ENCODE results near the gene PPP1R16B. TPM values are rescaled to one million over a fixed set of nuclear protein-coding genes. Genes with fewer than 3 reads are reported as not detected.
"Not testable (repeated sequence)": the region's sequence is repeated elsewhere in the genome, so short reads cannot be mapped to it uniquely, and the experiment has no call there.

The PPP1R16B gene
- polyA plus RNA-seq, 4 donors = 0.89 to 11.9 (median 3.7) TPM

DNA sequence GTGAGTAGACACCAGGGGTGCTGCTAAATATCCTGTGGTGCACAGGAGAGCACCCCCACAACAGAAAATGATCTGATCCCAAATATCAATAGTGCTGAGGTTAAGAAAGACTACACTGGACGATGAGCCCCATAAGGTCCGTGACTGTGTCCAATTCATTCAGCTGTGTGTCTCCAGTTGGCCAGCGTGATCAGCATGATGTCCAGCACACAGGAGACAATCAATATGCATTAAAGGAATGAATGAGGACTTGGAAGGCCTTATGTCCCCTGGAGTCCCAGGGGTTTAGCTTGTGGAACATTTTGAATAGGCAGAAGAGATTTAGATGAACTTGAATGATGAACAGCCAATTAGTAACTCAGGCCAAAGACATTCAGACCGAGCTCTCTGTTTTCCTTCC lies 6.3 kb downstream of the PPP1R16B start:
- Histone ChIP-seq H3K27ac (ENCODE audit: low read depth in 1 of 3, low read length in 2 of 3) (no peak overlapping the region), H3K9me3 (ENCODE audit: control insufficient read depth in 2 of 2, insufficient read depth in 1 of 2, low read depth in 1 of 2, low read length in 1 of 2) (no peaks in the 10 kb centered on the region), H3K4me1 (ENCODE audit: control insufficient read depth in 3 of 3, insufficient read depth in 2 of 3, low read depth in 1 of 3, low read length in 2 of 3) (no peaks in the 10 kb centered on the region), H3K27me3 (ENCODE audit: control insufficient read depth in 3 of 3, insufficient read depth in 3 of 3, low read length in 3 of 3) (peaks cover 1 to 27% (median 7%) of the 10 kb centered on the region in 3 donors), H3K4me3 (ENCODE audit: low read depth in 1 of 3, low read length in 3 of 3) (no peak overlapping the region), H3K36me3 (ENCODE audit: control insufficient read depth in 3 of 3, insufficient read depth in 2 of 3, low read depth in 1 of 3, low read length in 3 of 3) (no peaks in the 10 kb centered on the region)
- 76 to 80% (median 80%) methylated on average over 4 of the region's 4 CpGs for WGBS, 3 donors
- no peak for FAIRE-seq
- DNase-seq = no peak

DNA sequence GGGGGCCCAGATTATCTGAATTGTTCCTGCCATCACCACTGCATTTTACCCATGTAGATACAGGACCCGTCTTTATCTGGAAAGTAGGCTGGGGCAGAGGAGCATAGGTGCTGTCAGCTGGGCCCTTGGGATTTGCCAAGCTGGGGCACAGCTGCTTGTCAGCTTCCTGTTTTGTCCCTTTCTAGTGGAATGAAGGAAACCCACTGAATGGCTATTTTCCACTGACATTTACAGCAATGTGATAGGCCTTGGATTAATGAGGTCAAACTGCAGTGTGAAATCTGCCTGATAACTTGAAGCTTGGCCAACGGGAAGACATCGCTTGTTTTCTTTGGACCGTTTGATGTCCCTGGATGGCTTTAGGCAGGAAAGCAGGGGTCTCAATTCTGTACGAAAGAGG lies 6.7 kb downstream of the PPP1R16B start:
- FAIRE-seq = no peak
- H3K27ac ChIP-seq (ENCODE audit: low read depth in 1 of 3, low read length in 2 of 3) = no peak overlapping the region
- WGBS, 3 donors = 48 to 58% (median 57%) methylated on average over 5 of the region's 5 CpGs

DNA sequence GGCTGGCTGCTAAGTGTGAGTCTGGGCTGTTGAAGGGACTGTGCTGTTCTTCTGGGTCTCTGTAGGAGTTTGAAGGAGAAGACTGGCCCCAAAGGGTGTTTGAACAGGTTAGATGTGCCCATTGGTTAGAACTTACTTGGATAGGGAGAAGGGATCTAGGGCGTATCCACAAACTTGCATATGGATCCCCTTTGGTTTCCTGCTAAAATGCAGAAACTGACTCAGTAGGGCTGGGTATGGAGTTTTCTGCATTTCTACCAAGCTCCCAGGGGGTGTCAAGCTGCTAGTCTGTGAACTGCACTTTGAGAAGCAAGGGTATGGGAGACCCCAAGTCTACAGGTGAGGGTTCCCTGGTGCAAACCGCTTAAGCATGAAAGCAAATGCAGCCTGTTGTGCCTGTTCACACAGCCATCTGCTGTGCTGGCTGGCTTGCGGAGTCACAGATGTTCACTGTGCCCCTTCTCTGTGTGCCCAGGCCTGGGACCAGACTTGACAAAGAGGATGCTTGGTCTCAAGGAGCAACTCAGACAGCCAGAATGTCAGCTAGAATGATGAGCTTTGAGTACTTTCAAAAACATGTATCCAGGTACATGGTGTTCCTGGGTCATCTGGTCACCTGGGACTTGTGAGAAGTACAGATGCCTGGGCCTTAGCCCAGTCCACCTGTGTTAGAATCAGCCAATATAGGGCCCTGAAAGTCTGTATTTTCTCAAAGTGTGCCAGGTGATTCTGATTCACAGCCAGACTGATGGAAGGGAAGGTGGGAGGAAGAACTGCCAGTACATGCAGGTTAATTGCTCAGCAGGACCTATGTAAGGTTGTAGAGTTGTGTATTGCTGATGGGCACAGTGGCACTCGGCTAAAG lies 7.4 kb downstream of the PPP1R16B start:
- no peaks in the 10 kb centered on the region for H3K36me3 ChIP-seq (ENCODE audit: control insufficient read depth in 3 of 3, insufficient read depth in 2 of 3, low read depth in 1 of 3, low read length in 3 of 3)
- H3K27me3 ChIP-seq (ENCODE audit: control insufficient read depth in 3 of 3, insufficient read depth in 3 of 3, low read length in 3 of 3) = peaks cover 0 to 15% (median 0%) of the 10 kb centered on the region in 3 donors
- DNase-seq = no peak
- no peaks in the 10 kb centered on the region for H3K4me1 ChIP-seq (ENCODE audit: control insufficient read depth in 3 of 3, insufficient read depth in 2 of 3, low read depth in 1 of 3, low read length in 2 of 3)
- H3K4me3 ChIP-seq (ENCODE audit: low read depth in 1 of 3, low read length in 3 of 3) = no peak overlapping the region
- H3K9me3 ChIP-seq (ENCODE audit: control insufficient read depth in 2 of 2, insufficient read depth in 1 of 2, low read depth in 1 of 2, low read length in 1 of 2) = no peaks in the 10 kb centered on the region
- no peak overlapping the region for H3K27ac ChIP-seq (ENCODE audit: low read depth in 1 of 3, low read length in 2 of 3)
- 79 to 84% (median 82%) methylated on average over 4 of the region's 4 CpGs for WGBS, 3 donors
- FAIRE-seq = no peak

More for the DNA sequence above, 6.7 kb downstream of the PPP1R16B start:
- Histone ChIP-seq H3K36me3 (ENCODE audit: control insufficient read depth in 3 of 3, insufficient read depth in 2 of 3, low read depth in 1 of 3, low read length in 3 of 3) (no peaks in the 10 kb centered on the region), H3K9me3 (ENCODE audit: control insufficient read depth in 2 of 2, insufficient read depth in 1 of 2, low read depth in 1 of 2, low read length in 1 of 2) (no peaks in the 10 kb centered on the region), H3K27me3 (ENCODE audit: control insufficient read depth in 3 of 3, insufficient read depth in 3 of 3, low read length in 3 of 3) (peaks cover 0 to 23% (median 4%) of the 10 kb centered on the region in 3 donors), H3K4me1 (ENCODE audit: control insufficient read depth in 3 of 3, insufficient read depth in 2 of 3, low read depth in 1 of 3, low read length in 2 of 3) (no peaks in the 10 kb centered on the region), H3K4me3 (ENCODE audit: low read depth in 1 of 3, low read length in 3 of 3) (no peak overlapping the region)
- no peak for DNase-seq

DNA sequence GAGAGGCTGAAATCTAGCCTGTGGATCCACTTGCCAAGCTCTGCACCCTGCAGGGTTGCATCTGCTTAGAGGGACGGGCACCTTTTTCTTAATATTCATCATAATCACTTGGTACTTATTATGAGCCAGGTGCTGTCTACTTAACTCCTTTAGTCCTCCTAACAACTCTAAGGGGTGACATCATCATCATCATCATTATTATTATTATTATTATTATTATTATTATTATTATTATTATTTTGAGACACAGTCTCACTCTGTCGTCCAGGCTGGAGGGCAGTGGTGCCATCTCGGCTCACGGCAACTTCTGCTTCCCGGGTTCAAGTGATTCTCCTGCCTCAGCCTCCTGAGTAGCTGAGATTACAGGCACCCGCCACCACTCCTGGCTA lies 8.1 kb downstream of the PPP1R16B start:
- H3K4me1 ChIP-seq (ENCODE audit: control insufficient read depth in 3 of 3, insufficient read depth in 2 of 3, low read depth in 1 of 3, low read length in 2 of 3); H3K36me3 ChIP-seq (ENCODE audit: control insufficient read depth in 3 of 3, insufficient read depth in 2 of 3, low read depth in 1 of 3, low read length in 3 of 3); FAIRE-seq; H3K27ac ChIP-seq (ENCODE audit: low read depth in 1 of 3, low read length in 2 of 3); H3K4me3 ChIP-seq (ENCODE audit: low read depth in 1 of 3, low read length in 3 of 3); H3K9me3 ChIP-seq (ENCODE audit: control insufficient read depth in 2 of 2, insufficient read depth in 1 of 2, low read depth in 1 of 2, low read length in 1 of 2); DNase-seq: not testable (repeated sequence)
- peaks cover 0 to 10% (median 0%) of the 10 kb centered on the region in 3 donors for H3K27me3 ChIP-seq (ENCODE audit: control insufficient read depth in 3 of 3, insufficient read depth in 3 of 3, low read length in 3 of 3)
- WGBS, 3 donors = 86 to 93% (median 92%) methylated on average over 6 of the region's 6 CpGs

DNA sequence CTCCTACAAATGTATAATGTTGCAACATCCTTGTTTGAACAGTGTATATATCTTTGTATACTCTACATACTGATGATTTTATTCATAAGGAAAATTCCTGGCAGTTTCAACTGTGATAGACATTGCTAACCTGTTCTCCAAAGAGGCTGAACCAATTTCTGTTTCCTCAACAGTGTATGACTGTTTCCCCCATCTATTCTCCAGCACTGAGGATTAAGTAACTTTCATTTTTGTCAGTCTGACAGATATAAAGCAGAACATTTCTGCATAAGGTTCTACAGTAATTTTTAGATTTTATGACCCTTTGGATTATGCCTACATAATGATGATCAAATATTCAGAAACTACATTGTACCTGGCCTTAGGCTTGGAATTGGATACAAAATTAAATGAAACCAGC lies 9.9 kb downstream of the PPP1R16B start:
- no peak for FAIRE-seq

DNA sequence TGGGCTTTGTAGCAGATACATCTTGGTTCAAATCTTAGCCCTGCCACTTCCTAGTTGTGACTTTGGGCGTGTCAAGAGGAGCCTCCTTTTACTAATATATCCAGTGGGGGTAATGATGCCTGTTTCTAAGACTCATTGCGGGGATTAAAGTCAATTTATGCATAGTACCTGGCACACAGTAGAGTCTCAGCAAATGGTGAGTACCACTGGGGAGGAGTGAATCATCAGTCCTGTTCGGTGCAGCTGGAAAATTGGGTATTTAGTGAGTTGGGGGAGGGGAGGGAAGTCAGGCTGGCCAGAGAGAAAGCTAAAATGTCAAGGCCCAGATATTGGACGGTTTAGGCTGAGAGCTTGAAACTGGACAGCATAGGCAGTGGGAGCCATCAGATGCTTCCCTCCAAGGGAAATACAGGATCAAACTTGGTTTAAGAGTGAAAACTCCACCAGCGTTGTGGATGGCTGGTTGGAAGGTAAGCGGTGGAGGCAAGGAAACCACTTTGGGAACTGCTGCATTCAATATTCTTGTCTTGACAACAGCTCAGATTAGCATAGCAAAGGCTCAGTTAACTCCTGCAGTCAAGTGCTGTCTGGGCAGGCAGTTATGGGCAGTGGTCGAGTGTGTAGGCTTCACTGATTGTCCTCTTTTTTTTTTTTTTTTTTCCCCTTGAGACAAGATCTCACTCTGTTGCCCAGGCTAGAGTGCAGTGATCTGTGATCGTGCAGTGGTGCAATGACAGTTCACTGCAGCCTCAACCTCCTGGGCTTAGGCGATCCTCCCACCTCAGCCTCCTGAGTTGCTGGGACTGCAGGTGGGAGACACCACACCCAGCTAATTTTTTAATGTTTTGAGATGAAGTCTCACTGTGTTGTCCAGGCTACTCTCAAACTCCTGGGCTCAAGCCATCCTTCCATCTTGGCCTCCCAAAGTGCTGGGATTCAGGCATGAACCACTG lies 12.9 kb downstream of the PPP1R16B start:
- Histone ChIP-seq H3K36me3 (ENCODE audit: control insufficient read depth in 3 of 3, insufficient read depth in 2 of 3, low read depth in 1 of 3, low read length in 3 of 3) (no peaks in the 10 kb centered on the region), H3K9me3 (ENCODE audit: control insufficient read depth in 2 of 2, insufficient read depth in 1 of 2, low read depth in 1 of 2, low read length in 1 of 2) (no peaks in the 10 kb centered on the region), H3K4me3 (ENCODE audit: low read depth in 1 of 3, low read length in 3 of 3) (no peak overlapping the region), H3K4me1 (ENCODE audit: control insufficient read depth in 3 of 3, insufficient read depth in 2 of 3, low read depth in 1 of 3, low read length in 2 of 3) (no peaks in the 10 kb centered on the region), H3K27ac (ENCODE audit: low read depth in 1 of 3, low read length in 2 of 3) (no peak overlapping the region), H3K27me3 (ENCODE audit: control insufficient read depth in 3 of 3, insufficient read depth in 3 of 3, low read length in 3 of 3) (no peaks in the 10 kb centered on the region)
- FAIRE-seq (no peak), DNase-seq (no peak)
- 75 to 78% (median 76%) methylated on average over 9 of the region's 9 CpGs for WGBS, 3 donors

More for the DNA sequence above, 9.9 kb downstream of the PPP1R16B start:
- no peaks in the 10 kb centered on the region for H3K36me3 ChIP-seq (ENCODE audit: control insufficient read depth in 3 of 3, insufficient read depth in 2 of 3, low read depth in 1 of 3, low read length in 3 of 3)
- H3K27ac ChIP-seq (ENCODE audit: low read depth in 1 of 3, low read length in 2 of 3) = no peak overlapping the region
- no peaks in the 10 kb centered on the region for H3K9me3 ChIP-seq (ENCODE audit: control insufficient read depth in 2 of 2, insufficient read depth in 1 of 2, low read depth in 1 of 2, low read length in 1 of 2)
- DNase-seq = no peak
- no peaks in the 10 kb centered on the region for H3K4me1 ChIP-seq (ENCODE audit: control insufficient read depth in 3 of 3, insufficient read depth in 2 of 3, low read depth in 1 of 3, low read length in 2 of 3)
- H3K4me3 ChIP-seq (ENCODE audit: low read depth in 1 of 3, low read length in 3 of 3) = no peak overlapping the region
- H3K27me3 ChIP-seq (ENCODE audit: control insufficient read depth in 3 of 3, insufficient read depth in 3 of 3, low read length in 3 of 3) = no peaks in the 10 kb centered on the region

DNA sequence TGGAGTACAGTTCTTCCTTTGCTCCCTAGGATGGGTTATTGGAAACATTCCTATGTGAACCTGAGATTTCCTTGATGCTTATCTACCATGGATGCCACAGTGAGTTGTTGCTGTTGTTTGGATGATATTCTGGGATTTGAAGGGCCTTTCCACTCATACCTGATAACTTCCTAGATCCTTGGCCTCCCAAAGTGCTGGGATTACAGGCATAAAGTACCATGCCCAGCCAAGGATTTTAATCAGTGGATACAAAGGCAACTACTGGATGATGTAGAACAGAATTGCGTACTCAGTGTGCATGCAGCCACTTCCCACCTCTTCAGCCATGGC lies 20.0 kb downstream of the PPP1R16B start:
- Histone ChIP-seq H3K27me3 (ENCODE audit: control insufficient read depth in 3 of 3, insufficient read depth in 3 of 3, low read length in 3 of 3) (no peaks in the 10 kb centered on the region), H3K27ac (ENCODE audit: low read depth in 1 of 3, low read length in 2 of 3) (no peak overlapping the region), H3K36me3 (ENCODE audit: control insufficient read depth in 3 of 3, insufficient read depth in 2 of 3, low read depth in 1 of 3, low read length in 3 of 3) (no peaks in the 10 kb centered on the region), H3K4me3 (ENCODE audit: low read depth in 1 of 3, low read length in 3 of 3) (no peak overlapping the region), H3K4me1 (ENCODE audit: control insufficient read depth in 3 of 3, insufficient read depth in 2 of 3, low read depth in 1 of 3, low read length in 2 of 3) (no peaks in the 10 kb centered on the region), H3K9me3 (ENCODE audit: control insufficient read depth in 2 of 2, insufficient read depth in 1 of 2, low read depth in 1 of 2, low read length in 1 of 2) (no peaks in the 10 kb centered on the region)
- no peak for DNase-seq
- no peak for FAIRE-seq
- WGBS, 3 donors = 33 to 88% (median 70%) methylated on average over 1 of the region's 1 CpG

DNA sequence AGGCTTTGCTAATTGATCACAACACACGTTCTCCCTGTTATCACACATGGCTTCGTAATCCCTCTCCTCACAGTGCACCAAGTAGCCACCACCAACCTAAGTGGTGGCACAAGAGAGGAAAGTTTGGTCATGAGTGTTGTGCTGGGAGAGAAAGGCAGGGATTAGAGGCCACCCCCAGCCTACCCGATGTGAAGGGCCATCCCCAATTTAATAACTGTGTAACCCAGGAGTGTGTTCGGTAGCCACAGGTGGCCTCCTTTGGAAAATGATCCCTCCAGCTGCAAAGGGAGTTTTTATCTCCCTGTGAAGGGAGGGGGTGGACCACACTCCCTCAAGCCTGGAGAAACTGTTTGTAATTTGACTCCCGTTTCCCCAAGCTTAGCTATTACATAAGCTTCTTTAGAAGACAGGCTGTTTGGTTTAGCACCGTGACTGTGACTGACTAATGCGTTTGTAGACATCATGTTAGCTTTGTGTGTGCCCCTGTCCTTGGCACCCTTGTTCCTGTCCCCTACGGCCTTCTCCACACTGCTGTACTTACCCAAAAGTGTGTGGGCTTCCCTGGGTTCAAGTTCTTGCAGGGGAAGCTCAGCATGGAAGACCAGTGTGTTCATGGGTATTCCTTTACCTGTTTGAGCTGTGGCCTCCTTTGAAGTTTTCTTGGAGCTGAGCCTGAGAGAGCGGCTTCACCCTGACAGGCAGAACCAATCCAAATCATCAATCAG lies 20.6 kb downstream of the PPP1R16B start:
- 27 to 37% (median 33%) methylated on average over 9 of the region's 9 CpGs for WGBS, 3 donors
- Histone ChIP-seq H3K27ac (ENCODE audit: low read depth in 1 of 3, low read length in 2 of 3) (no peak overlapping the region), H3K4me3 (ENCODE audit: low read depth in 1 of 3, low read length in 3 of 3) (no peak overlapping the region), H3K36me3 (ENCODE audit: control insufficient read depth in 3 of 3, insufficient read depth in 2 of 3, low read depth in 1 of 3, low read length in 3 of 3) (no peaks in the 10 kb centered on the region), H3K4me1 (ENCODE audit: control insufficient read depth in 3 of 3, insufficient read depth in 2 of 3, low read depth in 1 of 3, low read length in 2 of 3) (no peaks in the 10 kb centered on the region), H3K9me3 (ENCODE audit: control insufficient read depth in 2 of 2, insufficient read depth in 1 of 2, low read depth in 1 of 2, low read length in 1 of 2) (no peaks in the 10 kb centered on the region), H3K27me3 (ENCODE audit: control insufficient read depth in 3 of 3, insufficient read depth in 3 of 3, low read length in 3 of 3) (no peaks in the 10 kb centered on the region)
- DNase-seq (no peak), FAIRE-seq (no peak)

Data from small intestine (tissue), 7 donors.